RWPE1 (cell line): ENCODE data around the gene KIF3B.

Source experiments
- CTCF ChIA-PET: fragments of 350-600 bp; sonication (Branson Sonifier 250); formaldehyde crosslinking; extraction: SDS; loops from one replicate; lab custom pipeline; 2021; lab: Yijun Ruan, JAX
- POLR2A ChIA-PET: fragments of 400-600 bp; formaldehyde crosslinking; extraction: SDS; loops from one replicate; lab custom pipeline; 2020; ENCODE audit warnings: antibody characterized with exemption; ENCODE audit not compliant: low non-redundant PET; lab: Yijun Ruan, JAX
- DNase-seq: peaks from one replicate; pipeline ENCODE4 v3.0.0; 2012; ENCODE audit warnings: low spot score
- H3K27ac ChIP-seq: fragments of 450-650 bp; 2 replicates; pipeline ENCODE4 v1.5.1; 2017
- CTCF ChIP-seq: fragments of 450-650 bp; conservative IDR thresholded peaks from 2 replicates; pipeline ENCODE4 v1.5.1; 2017; ENCODE audit warnings: low read depth, mild to moderate bottlenecking

Gene KIF3B

GRCh38 chr20:32236048-32236533 lies 41.4 kb upstream of the KIF3B start:
- TF ChIP-seq CTCF = no peak
- peak overlapping the region; percentile 43 for H3K27ac ChIP-seq
- ChIA-PET CTCF (interaction anchor here (0.6 to 1.0 kb wide), 5 partner anchors 11 to 1558 kb away, joined by 3 to 5 read pairs (median 3); no protein-coding TSS in a partner anchor), POLR2A (no interaction called here)
- DNase-seq = peak; percentile 44

GRCh38 chr20:32236819-32237218 lies 40.6 kb upstream of the KIF3B start:
- TF ChIP-seq CTCF = no peak
- no peak overlapping the region for H3K27ac ChIP-seq
- DNase-seq = no peak
- ChIA-PET POLR2A (no interaction called here), CTCF (interaction anchor here (0.7 to 1.0 kb wide), 3 partner anchors 19 to 619 kb away, joined by 3 read pairs; no protein-coding TSS in a partner anchor)

- TF ChIP-seq CTCF = no peak
- POLR2A ChIA-PET = no interaction called here
- CTCF ChIA-PET = no interaction called here
- no peak for DNase-seq
- H3K27ac ChIP-seq = no peak overlapping the region
Observed at GRCh38 chr20:32237419-32237818, 40.0 kb upstream of the KIF3B start.

- ChIA-PET POLR2A (no interaction called here), CTCF (no interaction called here)
- H3K27ac ChIP-seq = no peak overlapping the region
- TF ChIP-seq CTCF = no peak
- DNase-seq = no peak
Observed at GRCh38 chr20:32238483-32239425, 38.7 kb upstream of the KIF3B start.

- DNase-seq = no peak
- H3K27ac ChIP-seq = no peak overlapping the region
- POLR2A ChIA-PET = no interaction called here
- TF ChIP-seq CTCF = no peak
- CTCF ChIA-PET = interaction anchor here (0.5 to 1.0 kb wide), 3 partner anchors 76 to 270 kb away, joined by 3 to 5 read pairs (median 4); no protein-coding TSS in a partner anchor
Observed at GRCh38 chr20:32240205-32240604, 37.2 kb upstream of the KIF3B start.

GRCh38 chr20:32241807-32242206 lies 35.6 kb upstream of the KIF3B start:
- no peak for DNase-seq
- CTCF ChIA-PET = interaction anchor here (1.2 kb wide), 1 partner anchor 9 kb away, joined by 5 read pairs; no protein-coding TSS in a partner anchor
- H3K27ac ChIP-seq = no peak overlapping the region
- no peak for TF ChIP-seq CTCF
- POLR2A ChIA-PET = no interaction called here
